Measurements from ENCODE around the gene IGSF5.

Gene IGSF5

GRCh38 chr21:39851002-39851618 lies 106.1 kb downstream of the IGSF5 start:
- Histone ChIP-seq H3K27me3 (ENCODE audit: insufficient read depth, insufficient read length) (no peaks in the 10 kb centered on the region), H3K4me1 (ENCODE audit: insufficient read depth, insufficient read length) (peaks cover 23% of the 10 kb centered on the region), H3K4me3 (ENCODE audit: insufficient read length, low read depth) (no peak overlapping the region), H3K9me3 (ENCODE audit: insufficient read depth, low read length) (peaks cover 17% of the 10 kb centered on the region; the same call in 1 of the 2 replicates), H3K9ac (ENCODE audit: insufficient read length, low read depth) (no peak overlapping the region), H3K36me3 (ENCODE audit: insufficient read depth, insufficient read length, low read length) (no peaks in the 10 kb centered on the region)
- DNase-seq (ENCODE audit: low read depth, low spot score), result no peak
- no peak for TF ChIP-seq SUZ12 (IDR thresholded peaks at IDR 0.05; ENCODE audit: extremely low read depth, insufficient read depth, insufficient read length)
- no peak for TF ChIP-seq ZNF274 (IDR thresholded peaks at IDR 0.05; ENCODE audit: low read depth, low read length)
- no peak for TF ChIP-seq YY1 (IDR thresholded peaks at IDR 0.05; ENCODE audit: insufficient read depth, insufficient read length)

All from NT2/D1 (cell line).